Smooth muscle cell (in vitro differentiated cells): ENCODE measurements around the gene CARD10. TPM values are rescaled to one million over a fixed set of nuclear protein-coding genes. Genes with fewer than 3 reads are reported as not detected.
A peak's percentile ranks its signal among the peaks of the same experiment; 100 is the strongest.

ENCODE experiments used
- DNase-seq: peaks from one replicate; lab custom pipeline; 2025; ENCODE audit not compliant: unreplicated experiment; lab: John Stamatoyannopoulos, UW
- H2AFZ ChIP-seq: fragments of 200-600 bp; sonication (generic); 2 replicates; pipeline ENCODE4 v1.6.0; 2016; ENCODE audit warnings: antibody characterized with exemption, low read depth, mild to moderate bottlenecking
- H3F3A ChIP-seq: fragments of 200-600 bp; sonication (generic); 2 replicates; pipeline ENCODE4 v1.6.0; 2017; ENCODE audit warnings: antibody characterized with exemption, low read depth
- H3K27ac ChIP-seq: fragments of 200-600 bp; sonication (generic); 2 replicates; pipeline ENCODE4 v1.5.1; 2016; ENCODE audit warnings: low read depth, mild to moderate bottlenecking
- H3K27me3 ChIP-seq: fragments of 200-600 bp; sonication (generic); 2 replicates; pipeline ENCODE4 v1.6.1; 2016; ENCODE audit warnings: low read depth, mild to moderate bottlenecking
- H3K36me3 ChIP-seq: fragments of 200-600 bp; sonication (generic); 2 replicates; pipeline ENCODE4 v1.5.1; 2016; ENCODE audit warnings: low read depth
- H3K4me1 ChIP-seq: fragments of 200-600 bp; sonication (generic); 2 replicates; pipeline ENCODE4 v1.5.1; 2016; ENCODE audit warnings: low read depth
- H3K4me2 ChIP-seq: fragments of 200-600 bp; sonication (generic); 2 replicates; pipeline ENCODE4 v1.6.0; 2016; ENCODE audit warnings: mild to moderate bottlenecking
- H3K4me3 ChIP-seq: fragments of 200-600 bp; sonication (generic); 2 replicates; pipeline ENCODE4 v1.5.1; 2016; ENCODE audit warnings: mild to moderate bottlenecking
- H3K79me2 ChIP-seq: fragments of 200-600 bp; sonication (generic); 2 replicates; pipeline ENCODE4 v1.6.0; 2016; ENCODE audit warnings: low read depth, mild to moderate bottlenecking
- H3K9ac ChIP-seq: fragments of 200-600 bp; sonication (generic); 2 replicates; pipeline ENCODE4 v1.6.0; 2016; ENCODE audit warnings: low read depth
- H3K9me3 ChIP-seq: fragments of 200-600 bp; sonication (generic); replicated peaks from 2 replicates; pipeline ENCODE4 v1.5.1; 2016; ENCODE audit warnings: low read depth
- H4K20me1 ChIP-seq: fragments of 200-600 bp; sonication (generic); 2 replicates; pipeline ENCODE4 v1.6.0; 2016; ENCODE audit warnings: low read depth
- CTCF ChIP-seq: fragments of 200-600 bp; sonication (generic); IDR thresholded peaks from 2 replicates; pipeline ENCODE4 v1.5.1; 2017; ENCODE audit warnings: borderline replicate concordance, mild to moderate bottlenecking, antibody characterized with exemption; ENCODE audit not compliant: insufficient read depth, poor library complexity, severe bottlenecking
- WGBS: methylation state at CpG from one replicate; pipeline ENCODE4 v1.1.7; 2016; ENCODE audit warnings: low lambda C conversion rate; 5-methylcytosine and 5-hydroxymethylcytosine counted together
- polyA plus RNA-seq: library from polyadenylated mRNA; unstranded; fragments of >200 nt; fragmentation: Nextera tagmentation; extraction: Ambion mirVana; gene quantifications from 2 replicates; pipeline ENCODE4 v1.2.1, GENCODE V29; 2016
- total RNA-seq: library from RNA; depleted of rRNA; stranded (reverse); fragments of >200 nt; gene quantifications from 2 replicates; pipeline ENCODE4 v1.2.3, GENCODE V29; 2014

Gene CARD10
- total and polyA plus RNA-seq, 2 experiments from 2014 or later: 2.3 to 6.0 TPM

- DNase-seq: no peak
- WGBS: 68% methylated on average over 7 of the region's 7 CpGs
- no peaks in the 10 kb centered on the region for H3K36me3 ChIP-seq
- H3K27ac ChIP-seq: peak overlapping the region; percentile 90
- H3K9ac ChIP-seq: peak overlapping the region; percentile 32
- no peak overlapping the region for H3K4me3 ChIP-seq
- no peaks in the 10 kb centered on the region for H3K27me3 ChIP-seq
- peaks cover 29% of the 10 kb centered on the region for H3F3A ChIP-seq
- TF ChIP-seq CTCF: no peak
- peak overlapping the region; percentile 95 for H3K4me2 ChIP-seq
- no peaks in the 10 kb centered on the region for H3K9me3 ChIP-seq
- peaks cover 79% of the 10 kb centered on the region for H4K20me1 ChIP-seq
- H3K79me2 ChIP-seq: peaks cover 80% of the 10 kb centered on the region
- no peak overlapping the region for H2AFZ ChIP-seq
- peaks cover 23% of the 10 kb centered on the region for H3K4me1 ChIP-seq
These were observed 45.0 kb upstream of the CARD10 start for GRCh38 chr22:37564111-37564711.

- DNase-seq: peak; percentile 33
- Histone ChIP-seq H3K4me1 (peaks cover 23% of the 10 kb centered on the region), H3K27ac (peak overlapping the region; percentile 90), H3F3A (peaks cover 29% of the 10 kb centered on the region), H3K79me2 (peaks cover 72% of the 10 kb centered on the region), H2AFZ (no peak overlapping the region), H3K36me3 (no peaks in the 10 kb centered on the region), H3K4me2 (peak overlapping the region; percentile 95), H3K9ac (peak overlapping the region; percentile 66), H3K9me3 (no peaks in the 10 kb centered on the region), H3K27me3 (no peaks in the 10 kb centered on the region), H3K4me3 (no peak overlapping the region), H4K20me1 (peaks cover 71% of the 10 kb centered on the region)
- TF ChIP-seq CTCF: no peak
- WGBS: 30% methylated on average over 14 of the region's 14 CpGs
These were observed 44.2 kb upstream of the CARD10 start for GRCh38 chr22:37563153-37564081.

GRCh38 chr22:37562049-37562875, 43.0 kb upstream of the CARD10 start:
- Histone ChIP-seq H3F3A (peaks cover 39% of the 10 kb centered on the region), H2AFZ (no peak overlapping the region), H3K27me3 (no peaks in the 10 kb centered on the region), H3K9ac (peak overlapping the region; percentile 18), H3K4me1 (peaks cover 23% of the 10 kb centered on the region), H3K36me3 (no peaks in the 10 kb centered on the region), H3K9me3 (no peaks in the 10 kb centered on the region), H3K79me2 (peaks cover 63% of the 10 kb centered on the region), H4K20me1 (peaks cover 59% of the 10 kb centered on the region), H3K4me2 (peak overlapping the region; percentile 95), H3K4me3 (peak overlapping the region; percentile 77), H3K27ac (peak overlapping the region; percentile 90)
- DNase-seq: no peak
- WGBS: 84% methylated on average over 14 of the region's 14 CpGs
- no peak for TF ChIP-seq CTCF
